ENCODE data around the gene CNST. TPM values are rescaled to one million over a fixed set of nuclear protein-coding genes. Genes with fewer than 3 reads are reported as not detected.

CNST gene
- total and polyA plus RNA-seq, 9 of the 15 experiments (the other 6 are each of a cell fraction or from before 2014, with no cell fraction given): 17.0 to 55.3 (median 30.8) TPM

DNA sequence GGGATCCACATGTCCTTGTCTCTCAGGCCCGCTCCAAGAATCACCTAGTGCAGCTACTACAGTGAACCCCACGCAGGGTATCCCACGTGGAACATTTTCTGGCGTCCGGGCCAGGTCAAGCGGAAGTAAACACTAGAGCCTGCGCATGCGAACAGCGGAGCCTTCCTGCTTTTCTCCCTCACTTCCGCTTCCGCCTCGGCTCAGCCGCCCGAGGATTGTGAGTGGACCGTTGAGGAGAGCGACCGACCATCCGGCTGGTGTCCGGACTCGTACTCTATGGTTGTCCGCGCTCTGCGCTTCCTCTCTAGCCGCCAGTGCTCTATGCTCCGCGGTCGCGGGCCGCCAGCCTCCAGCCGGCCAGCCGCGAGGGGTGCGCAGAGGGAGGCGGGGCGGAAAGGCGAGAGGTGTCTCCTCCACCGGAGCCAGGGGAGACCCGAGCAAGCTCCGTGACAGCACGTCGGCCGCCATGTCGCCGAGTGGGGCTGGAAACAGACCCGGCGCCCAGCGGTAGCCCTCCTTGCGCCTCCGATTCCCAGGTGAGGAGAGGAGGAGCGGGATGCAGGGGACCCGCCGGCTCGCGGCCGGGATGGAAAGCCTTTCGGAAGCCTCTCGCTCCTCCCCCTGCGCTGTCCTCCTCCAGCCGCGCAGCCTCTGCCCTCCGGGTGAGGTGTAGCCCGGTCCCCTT, at the start of gene CNST, which contains the start of gene TFB2M (continued):
- TF ChIP-seq CBX3 (IDR thresholded peaks at IDR 0.05; ENCODE audit: borderline replicate concordance in 1 of 2, low read length in 2 of 2) (0 out of 3 replicates have a peak, but pooled peaks of 1 of the 2 experiments have one; percentile 34), RBM14 (IDR thresholded peaks at IDR 0.05; ENCODE audit: borderline replicate concordance, insufficient read depth, low read depth, low read length) (no peak), FOSL1 (tag; conservative IDR thresholded peaks at IDR 0.05) (no peak; the same call in 1 of the 2 replicates), CEBPG (CRISPR knock-in tag; IDR thresholded peaks at IDR 0.05) (no peak), CEBPG (tag; conservative IDR thresholded peaks at IDR 0.05 in 1 of 2, IDR thresholded peaks at IDR 0.05 in 1 of 2) (no peak), TBP (optimal IDR thresholded peaks at IDR 0.05; ENCODE audit: low read depth, low read length) (peak; percentile 79), CBX1 (IDR thresholded peaks at IDR 0.05; ENCODE audit: low read depth) (peak; percentile 48; the same call in 1 of the 2 replicates), POLR3A (IDR thresholded peaks at IDR 0.05; ENCODE audit: borderline replicate concordance, extremely low read depth, insufficient read depth, insufficient read length) (no peak), ZEB2 (IDR thresholded peaks at IDR 0.05) (no peak; the same call in 1 of the 2 replicates), ETV5 (CRISPR knock-in tag; IDR thresholded peaks at IDR 0.05; ENCODE audit: low read depth) (peak; percentile 84), CREM (IDR thresholded peaks at IDR 0.05; ENCODE audit: low read depth) (peak; percentile 82)
- TF ChIP-seq, protein P1, sequence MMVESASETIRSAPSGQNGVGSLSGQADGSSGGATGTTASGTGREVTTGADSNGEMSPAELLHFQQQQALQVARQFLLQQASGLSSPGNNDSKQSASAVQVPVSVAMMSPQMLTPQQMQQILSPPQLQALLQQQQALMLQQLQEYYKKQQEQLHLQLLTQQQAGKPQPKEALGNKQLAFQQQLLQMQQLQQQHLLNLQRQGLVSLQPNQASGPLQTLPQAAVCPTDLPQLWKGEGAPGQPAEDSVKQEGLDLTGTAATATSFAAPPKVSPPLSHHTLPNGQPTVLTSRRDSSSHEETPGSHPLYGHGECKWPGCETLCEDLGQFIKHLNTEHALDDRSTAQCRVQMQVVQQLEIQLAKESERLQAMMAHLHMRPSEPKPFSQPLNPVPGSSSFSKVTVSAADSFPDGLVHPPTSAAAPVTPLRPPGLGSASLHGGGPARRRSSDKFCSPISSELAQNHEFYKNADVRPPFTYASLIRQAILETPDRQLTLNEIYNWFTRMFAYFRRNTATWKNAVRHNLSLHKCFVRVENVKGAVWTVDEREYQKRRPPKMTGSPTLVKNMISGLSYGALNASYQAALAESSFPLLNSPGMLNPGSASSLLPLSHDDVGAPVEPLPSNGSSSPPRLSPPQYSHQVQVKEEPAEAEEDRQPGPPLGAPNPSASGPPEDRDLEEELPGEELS (CRISPR knock-in tag; IDR thresholded peaks at IDR 0.05; ENCODE audit: borderline replicate concordance): peak; percentile 9; the same call in 1 of the 2 replicates
- TF ChIP-seq, protein P2, sequence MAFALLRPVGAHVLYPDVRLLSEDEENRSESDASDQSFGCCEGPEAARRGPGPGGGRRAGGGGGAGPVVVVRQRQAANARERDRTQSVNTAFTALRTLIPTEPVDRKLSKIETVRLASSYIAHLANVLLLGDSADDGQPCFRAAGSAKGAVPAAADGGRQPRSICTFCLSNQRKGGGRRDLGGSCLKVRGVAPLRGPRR (CRISPR knock-in tag; IDR thresholded peaks at IDR 0.05): no peak
- TF ChIP-seq, protein P3, sequence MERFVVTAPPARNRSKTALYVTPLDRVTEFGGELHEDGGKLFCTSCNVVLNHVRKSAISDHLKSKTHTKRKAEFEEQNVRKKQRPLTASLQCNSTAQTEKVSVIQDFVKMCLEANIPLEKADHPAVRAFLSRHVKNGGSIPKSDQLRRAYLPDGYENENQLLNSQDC (CRISPR knock-in tag; IDR thresholded peaks at IDR 0.05): peak; percentile 26; the same call in 1 of the 2 replicates
- TF ChIP-seq, protein P4, sequence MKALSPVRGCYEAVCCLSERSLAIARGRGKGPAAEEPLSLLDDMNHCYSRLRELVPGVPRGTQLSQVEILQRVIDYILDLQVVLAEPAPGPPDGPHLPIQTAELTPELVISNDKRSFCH (CRISPR knock-in tag; IDR thresholded peaks at IDR 0.05): no peak
- TF ChIP-seq, protein P4 (tag; IDR thresholded peaks at IDR 0.05): peak; percentile 71
- TF ChIP-seq, protein P5, sequence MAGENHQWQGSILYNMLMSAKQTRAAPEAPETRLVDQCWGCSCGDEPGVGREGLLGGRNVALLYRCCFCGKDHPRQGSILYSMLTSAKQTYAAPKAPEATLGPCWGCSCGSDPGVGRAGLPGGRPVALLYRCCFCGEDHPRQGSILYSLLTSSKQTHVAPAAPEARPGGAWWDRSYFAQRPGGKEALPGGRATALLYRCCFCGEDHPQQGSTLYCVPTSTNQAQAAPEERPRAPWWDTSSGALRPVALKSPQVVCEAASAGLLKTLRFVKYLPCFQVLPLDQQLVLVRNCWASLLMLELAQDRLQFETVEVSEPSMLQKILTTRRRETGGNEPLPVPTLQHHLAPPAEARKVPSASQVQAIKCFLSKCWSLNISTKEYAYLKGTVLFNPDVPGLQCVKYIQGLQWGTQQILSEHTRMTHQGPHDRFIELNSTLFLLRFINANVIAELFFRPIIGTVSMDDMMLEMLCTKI (IDR thresholded peaks at IDR 0.05; ENCODE audit: partially characterized antibody): no peak
- TF ChIP-seq, protein P6, sequence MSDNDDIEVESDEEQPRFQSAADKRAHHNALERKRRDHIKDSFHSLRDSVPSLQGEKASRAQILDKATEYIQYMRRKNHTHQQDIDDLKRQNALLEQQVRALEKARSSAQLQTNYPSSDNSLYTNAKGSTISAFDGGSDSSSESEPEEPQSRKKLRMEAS (CRISPR knock-in tag; IDR thresholded peaks at IDR 0.05): peak; percentile 88
- TF ChIP-seq, protein P7, sequence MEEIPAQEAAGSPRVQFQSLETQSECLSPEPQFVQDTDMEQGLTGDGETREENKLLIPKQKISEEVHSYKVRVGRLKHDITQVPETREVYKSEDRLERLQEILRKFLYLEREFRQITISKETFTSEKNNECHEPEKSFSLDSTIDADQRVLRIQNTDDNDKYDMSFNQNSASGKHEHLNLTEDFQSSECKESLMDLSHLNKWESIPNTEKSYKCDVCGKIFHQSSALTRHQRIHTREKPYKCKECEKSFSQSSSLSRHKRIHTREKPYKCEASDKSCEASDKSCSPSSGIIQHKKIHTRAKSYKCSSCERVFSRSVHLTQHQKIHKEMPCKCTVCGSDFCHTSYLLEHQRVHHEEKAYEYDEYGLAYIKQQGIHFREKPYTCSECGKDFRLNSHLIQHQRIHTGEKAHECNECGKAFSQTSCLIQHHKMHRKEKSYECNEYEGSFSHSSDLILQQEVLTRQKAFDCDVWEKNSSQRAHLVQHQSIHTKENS (CRISPR knock-in tag; IDR thresholded peaks at IDR 0.05): no peak

All from K562 (cell line).